Cerebellar nuclear complex (tissue), 1 donor: Measurements from ENCODE around the gene RIBC2.
A peak's percentile ranks its signal among the peaks of the same experiment; 100 is the strongest.
"Not testable (repeated sequence)": the region's sequence is repeated elsewhere in the genome, so short reads cannot be mapped to it uniquely, and the experiment has no call there.

Experiments
- DNase-seq, 2 experiments: peaks; one replicate each; lab custom pipeline; 2025; lab: John Stamatoyannopoulos, UW

RIBC2 gene

GRCh38 chr22:45425101-45425500, 11.6 kb downstream of the RIBC2 start:
- no peak for DNase-seq

GRCh38 chr22:45425531-45426265, 12.2 kb downstream of the RIBC2 start:
- no peak for DNase-seq

DNA sequence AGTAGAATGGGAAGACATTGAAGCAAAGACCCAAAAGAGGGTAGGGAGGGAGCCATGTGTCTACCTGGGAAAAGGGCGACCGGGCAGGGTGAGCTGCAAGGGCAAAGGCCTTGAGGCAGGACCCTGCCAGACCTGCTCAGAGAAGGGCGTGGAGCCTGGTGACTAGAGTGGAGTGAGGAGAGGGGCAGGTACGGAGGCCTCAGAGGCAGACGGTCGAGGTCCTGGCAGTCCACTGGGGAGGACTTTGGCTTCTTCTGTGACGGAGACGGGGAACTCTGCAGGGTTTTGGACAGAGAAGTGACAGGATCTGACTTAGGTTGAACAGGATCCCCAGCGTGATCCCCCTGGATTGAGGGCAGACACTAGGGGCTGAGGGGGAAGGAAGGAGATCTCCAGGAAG, 12.9 kb downstream of the RIBC2 start:
- no peak for DNase-seq

GRCh38 chr22:45427114-45427513, 13.6 kb downstream of the RIBC2 start:
- no peak for DNase-seq

GRCh38 chr22:45428391-45429385, 15.2 kb downstream of the RIBC2 start:
- DNase-seq, result no peak

GRCh38 chr22:45429424-45429823, 15.9 kb downstream of the RIBC2 start:
- no peak for DNase-seq

DNA sequence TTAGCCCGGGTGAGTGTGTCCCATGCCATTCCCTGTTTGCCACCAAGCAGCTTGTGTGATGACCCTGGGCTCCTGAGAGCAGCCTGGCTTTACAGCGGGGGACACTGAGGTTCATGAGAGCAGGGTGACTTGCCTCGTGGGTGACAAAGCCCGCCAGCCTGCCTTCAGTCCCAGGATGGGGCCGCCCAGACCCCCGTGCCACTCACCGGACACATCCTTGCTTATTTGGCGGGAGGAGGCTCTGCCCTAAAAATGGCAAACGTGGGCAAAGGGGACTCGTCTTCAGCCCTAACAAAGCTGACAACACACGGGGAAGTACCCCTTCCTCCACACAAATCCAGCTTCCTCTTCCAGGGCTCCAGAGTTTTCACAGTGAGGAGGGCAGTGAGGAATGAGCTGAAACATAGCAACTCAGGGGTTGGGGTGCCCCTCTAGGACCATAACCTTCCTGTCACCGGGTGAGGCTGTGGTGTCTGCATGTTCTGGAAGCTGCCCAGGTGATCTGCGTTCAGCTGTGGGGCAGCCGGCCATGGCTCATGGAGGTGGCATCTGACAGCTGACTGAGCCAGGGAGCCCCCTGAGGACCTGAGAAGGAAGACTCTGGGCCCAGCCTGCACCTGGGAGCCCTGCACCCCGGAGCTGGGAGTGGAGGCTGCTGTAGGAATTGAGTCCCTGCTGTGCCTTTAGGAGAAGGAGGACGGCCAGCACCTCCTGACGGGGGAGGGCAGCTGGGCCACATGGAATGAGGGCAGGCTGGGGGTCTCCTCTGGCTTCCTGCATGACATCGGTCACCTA, 16.7 kb downstream of the RIBC2 start:
- no peak for DNase-seq

DNA sequence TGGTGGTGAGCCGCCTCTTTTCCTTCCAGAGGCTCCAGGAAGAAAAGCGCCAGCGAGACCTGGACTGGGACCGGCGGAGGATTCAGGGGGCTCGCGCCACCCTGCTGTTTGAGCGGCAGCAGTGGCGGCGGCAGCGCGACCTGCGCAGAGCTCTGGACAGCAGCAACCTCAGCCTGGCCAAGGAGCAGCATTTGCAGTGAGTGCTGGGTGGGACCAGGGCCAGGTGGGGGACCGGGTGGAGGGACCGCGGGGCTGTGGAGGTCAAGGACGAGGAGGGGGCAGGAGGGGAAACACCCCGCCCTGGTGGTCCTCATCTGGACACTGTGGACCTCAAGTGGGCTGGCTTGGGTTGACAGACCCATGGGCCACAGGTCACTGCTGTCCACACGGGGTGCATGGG, 17.4 kb downstream of the RIBC2 start:
- DNase-seq, result no peak

GRCh38 chr22:45434981-45435380, 21.5 kb downstream of the RIBC2 start:
- DNase-seq, result no peak

GRCh38 chr22:45435544-45436139, 22.1 kb downstream of the RIBC2 start:
- peak in 1 of 2 experiments; percentile 50 for DNase-seq

- not testable (repeated sequence) for DNase-seq
These were observed 23.5 kb downstream of the RIBC2 start for GRCh38 chr22:45436871-45437517.

DNA sequence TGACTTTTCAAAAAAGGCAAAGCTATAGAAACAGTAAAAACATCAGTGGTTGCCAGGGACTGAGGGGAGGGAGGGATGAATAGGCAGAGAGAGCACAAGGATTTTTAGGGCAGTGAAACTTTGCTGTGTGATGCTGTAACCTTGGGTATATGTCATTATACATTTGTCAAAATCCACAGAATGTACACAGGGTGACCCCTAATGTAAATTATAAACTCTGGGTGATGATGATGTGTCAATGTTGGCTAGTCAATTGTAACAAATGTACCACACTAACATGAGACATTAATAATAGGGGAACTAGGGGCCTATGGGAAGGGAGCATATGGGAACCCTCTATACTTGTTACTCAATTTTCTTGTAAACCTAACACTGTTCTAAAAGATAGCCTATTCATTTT, 24.8 kb downstream of the RIBC2 start:
- DNase-seq, result no peak

DNA sequence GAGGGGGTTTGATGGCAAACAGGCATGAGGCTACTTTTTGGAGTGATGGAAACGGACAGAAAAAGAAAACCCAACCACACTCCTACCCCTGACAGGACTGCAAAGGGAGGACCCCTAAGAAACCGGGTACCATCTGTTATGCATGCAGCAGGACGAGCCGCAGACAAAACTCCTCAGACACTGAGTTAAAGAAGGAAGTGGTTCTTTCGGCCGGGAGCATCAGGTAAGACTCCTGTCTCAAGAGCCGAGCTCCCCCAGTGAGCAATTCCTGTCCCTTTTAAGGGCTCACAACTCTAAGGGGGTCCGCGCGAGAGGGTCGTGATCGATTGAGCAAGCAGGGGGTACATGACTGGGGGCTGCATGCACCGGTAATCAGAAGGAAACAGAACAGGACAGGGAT, 27.2 kb downstream of the RIBC2 start:
- not testable (repeated sequence) for DNase-seq

- no peak for DNase-seq
These were observed 27.6 kb downstream of the RIBC2 start for GRCh38 chr22:45441138-45441537.

GRCh38 chr22:45442116-45442515, 28.6 kb downstream of the RIBC2 start:
- DNase-seq, result no peak

GRCh38 chr22:45444168-45444567, 30.7 kb downstream of the RIBC2 start:
- no peak for DNase-seq

- DNase-seq, result no peak
These were observed 31.7 kb downstream of the RIBC2 start for GRCh38 chr22:45445031-45445710.

DNA sequence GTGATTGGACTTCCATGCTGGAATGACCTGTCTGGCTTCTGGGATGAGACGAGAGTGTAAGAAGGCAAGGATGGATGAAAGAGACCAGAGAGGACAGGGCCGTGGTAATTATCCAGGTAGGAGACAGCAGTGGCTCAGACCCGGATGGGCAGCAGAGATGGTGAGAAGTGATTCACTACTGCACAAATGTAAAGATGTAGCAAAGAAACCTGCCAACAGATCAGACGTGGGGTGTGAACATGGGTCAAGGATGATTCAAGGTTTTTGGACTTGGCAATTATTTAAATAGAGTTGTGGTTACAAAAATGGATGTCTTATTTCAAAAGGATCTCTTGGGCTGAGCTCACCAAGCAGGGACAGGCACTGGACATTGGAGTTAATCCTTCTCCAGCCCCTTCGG, 32.7 kb downstream of the RIBC2 start:
- no peak for DNase-seq

- not testable (repeated sequence) for DNase-seq
These were observed 34.1 kb downstream of the RIBC2 start for GRCh38 chr22:45447596-45447995.

GRCh38 chr22:45448431-45448830, 34.9 kb downstream of the RIBC2 start:
- no peak for DNase-seq

- not testable (repeated sequence) for DNase-seq
These were observed 35.9 kb downstream of the RIBC2 start for GRCh38 chr22:45449442-45449841.
